Right kidney (tissue), 9 donors: Measurements from ENCODE around the gene GALNT13.
A peak's percentile ranks its signal among the peaks of the same experiment; 100 is the strongest.

Source experiments
- DNase-seq: peaks from one replicate; pipeline ENCODE4 v3.0.0-alpha.2; 2016
- long read RNA-seq, 8 donors: transcript quantifications; one replicate each; lab custom pipeline, GENCODE V29; 2026

The GALNT13 gene
- long read RNA-seq, donor 1, result 0 reads
- long read RNA-seq, donor 2, result 0 reads
- long read RNA-seq, donor 3, result 0 reads
- long read RNA-seq, donor 4, result 0 reads
- long read RNA-seq, donor 5, result 0 reads
- long read RNA-seq, donor 6, result 0 reads
- long read RNA-seq, donor 7, full-length matches to known transcripts, result 1 of 1 reads
- long read RNA-seq, donor 7, partial matches to known transcripts, result 0 of 1 reads
- long read RNA-seq, donor 7, other reads (novel, unspliced or antisense), result 0 of 1 reads
- long read RNA-seq, donor 8, result 0 reads

- DNase-seq, result peak; percentile 77
Measured at GRCh38 chr2:153871231-153872221, at the start of gene GALNT13. GALNT13 (plus strand) TSS chr2:153871922.

- DNase-seq, result no peak
Measured at GRCh38 chr2:153823880-153824279, 47.8 kb upstream of the GALNT13 start.

- DNase-seq, result no peak
Measured at GRCh38 chr2:153828335-153828734, 43.4 kb upstream of the GALNT13 start.

- DNase-seq, result no peak
Measured at GRCh38 chr2:153834662-153835061, 37.1 kb upstream of the GALNT13 start.

GRCh38 chr2:153858250-153858649 lies 13.5 kb upstream of the GALNT13 start:
- no peak for DNase-seq

- DNase-seq, result no peak
Measured at GRCh38 chr2:153864022-153864421, 7.7 kb upstream of the GALNT13 start.

- no peak for DNase-seq
Measured at GRCh38 chr2:153866595-153866994, 5.1 kb upstream of the GALNT13 start.

- DNase-seq, result no peak
Measured at GRCh38 chr2:153870308-153870707, 1.4 kb upstream of the GALNT13 start.

GRCh38 chr2:153872311-153873051 lies 759 bp downstream of the GALNT13 start:
- peak; percentile 47 for DNase-seq

GRCh38 chr2:153873052-153874048 lies 1.6 kb downstream of the GALNT13 start:
- DNase-seq, result peak; percentile 51

- no peak for DNase-seq
Measured at GRCh38 chr2:153875801-153876466, 4.2 kb downstream of the GALNT13 start.

GRCh38 chr2:153880926-153881325 lies 9.2 kb downstream of the GALNT13 start:
- DNase-seq, result no peak

- DNase-seq, result no peak
Measured at GRCh38 chr2:153886833-153887232, 15.1 kb downstream of the GALNT13 start.

GRCh38 chr2:153890576-153890975 lies 18.9 kb downstream of the GALNT13 start:
- DNase-seq, result no peak

GRCh38 chr2:153891051-153891450 lies 19.3 kb downstream of the GALNT13 start:
- DNase-seq, result no peak

GRCh38 chr2:153912798-153913396 lies 41.2 kb downstream of the GALNT13 start:
- DNase-seq, result no peak

GRCh38 chr2:153917570-153917969 lies 45.8 kb downstream of the GALNT13 start:
- no peak for DNase-seq

- DNase-seq, result no peak
Measured at GRCh38 chr2:153935511-153935910, 63.8 kb downstream of the GALNT13 start.

GRCh38 chr2:153939124-153939796 lies 67.5 kb downstream of the GALNT13 start:
- no peak for DNase-seq

- no peak for DNase-seq
Measured at GRCh38 chr2:153940511-153940910, 68.8 kb downstream of the GALNT13 start.
